CD14-positive monocyte (primary cell): Measurements from ENCODE around the gene FDXACB1. TPM values are rescaled to one million over a fixed set of nuclear protein-coding genes. Genes with fewer than 3 reads are reported as not detected.

Source experiments
- DNase-seq, 3 donors: peaks; one replicate each; pipeline ENCODE4 v3.0.0-alpha.2; 2011 to 2022
- H2AFZ ChIP-seq: 2 replicates; pipeline ENCODE4 v1.6.0; 2012; ENCODE audit warnings: mild to moderate bottlenecking, low read depth, low read length, inconsistent platforms; ENCODE audit not compliant: insufficient read depth, poor library complexity, severe bottlenecking
- H3K27ac ChIP-seq, 2 donors: 1 replicate in 1 of 2; 2 replicates in 1 of 2; pipeline ENCODE4 v1.5.1; 2012 to 2013; ENCODE audit warnings: low read length in 2 of 2, control low read depth in 1 of 2, inconsistent platforms in 1 of 2, low read depth in 1 of 2, mild to moderate bottlenecking in 1 of 2
- H3K27me3 ChIP-seq, 2 donors: one replicate each; pipeline versions ENCODE4 v1.6.0 to v1.6.1; 2011 to 2013; ENCODE audit warnings: low read length in 2 of 2; ENCODE audit not compliant: control insufficient read depth in 2 of 2, insufficient read depth in 2 of 2
- H3K36me3 ChIP-seq, 2 donors: replicated peaks in 1 of 2; 1 replicate in 1 of 2; 2 replicates in 1 of 2; pipeline versions ENCODE4 v1.5.1 to v1.6.1; 2012 to 2013; ENCODE audit warnings: low read length in 2 of 2, control low read depth in 1 of 2, inconsistent platforms in 1 of 2, mild to moderate bottlenecking in 1 of 2; ENCODE audit not compliant: insufficient read depth in 2 of 2, control insufficient read depth in 1 of 2
- H3K4me1 ChIP-seq, 2 donors: 1 replicate in 1 of 2; 2 replicates in 1 of 2; pipeline versions ENCODE4 v1.5.1 to v1.6.1; 2012 to 2013; ENCODE audit warnings: low read length in 2 of 2, control low read depth in 1 of 2, inconsistent platforms in 1 of 2, mild to moderate bottlenecking in 1 of 2, moderate library complexity in 1 of 2; ENCODE audit not compliant: insufficient read depth in 2 of 2, control insufficient read depth in 1 of 2
- H3K4me2 ChIP-seq: replicated peaks from 2 replicates; pipeline ENCODE3; 2012; ENCODE audit warnings: low read length, moderate library complexity, mild to moderate bottlenecking; ENCODE audit not compliant: poor library complexity, severe bottlenecking; ENCODE audit errors: extremely low read depth
- H3K4me3 ChIP-seq, 3 experiments: fragments of 200-600 bp in 1 of 3; sonication (generic) in 1 of 3; replicated peaks in 1 of 3; 1 replicate in 2 of 3; 2 replicates in 1 of 3; pipeline ENCODE4 v1.5.1; 2011 to 2013; ENCODE audit warnings: low read length in 3 of 3, mild to moderate bottlenecking in 3 of 3, control low read depth in 2 of 3, low read depth in 2 of 3, inconsistent platforms in 1 of 3, moderate library complexity in 1 of 3
- H3K79me2 ChIP-seq: 2 replicates; pipeline ENCODE4 v1.6.0; 2012; ENCODE audit warnings: mild to moderate bottlenecking, control low read depth, inconsistent platforms, low read length, moderate library complexity; ENCODE audit not compliant: insufficient read depth
- H3K9ac ChIP-seq: 2 replicates; pipeline ENCODE4 v1.6.0; 2017; ENCODE audit warnings: low read length, mild to moderate bottlenecking; ENCODE audit not compliant: insufficient read depth, poor library complexity, severe bottlenecking
- H3K9me3 ChIP-seq, 2 donors: replicated peaks in 1 of 2; 1 replicate in 1 of 2; 2 replicates in 1 of 2; pipeline versions ENCODE4 v1.5.1 to v1.6.1; 2012 to 2013; ENCODE audit warnings: low read length in 2 of 2, control low read depth in 1 of 2; ENCODE audit not compliant: control insufficient read depth in 1 of 2, insufficient read depth in 1 of 2
- H4K20me1 ChIP-seq: 2 replicates; pipeline ENCODE4 v1.6.0; 2012; ENCODE audit warnings: mild to moderate bottlenecking, low read length, control low read depth, moderate library complexity; ENCODE audit not compliant: insufficient read depth
- H3K27ac Mint-ChIP-seq, 7 donors: one replicate each; pipeline ENCODE4 v1.8.0; 2020; ENCODE audit warnings: mild to moderate bottlenecking in 7 of 7, mixed read lengths in 7 of 7, moderate library complexity in 6 of 7, inconsistent platforms in 2 of 7
- H3K27me3 Mint-ChIP-seq, 3 donors: one replicate each; pipeline ENCODE4 v1.8.0; 2021 to 2022; ENCODE audit warnings: low read depth in 3 of 3, mild to moderate bottlenecking in 3 of 3, mixed read lengths in 3 of 3, moderate library complexity in 3 of 3, inconsistent platforms in 1 of 3
- H3K36me3 Mint-ChIP-seq, 2 donors: one replicate each; pipeline ENCODE4 v1.8.0; 2020; ENCODE audit warnings: mixed read lengths in 2 of 2, inconsistent platforms in 1 of 2, mild to moderate bottlenecking in 1 of 2
- H3K4me1 Mint-ChIP-seq: one replicate; pipeline ENCODE4 v1.8.0; 2020; ENCODE audit warnings: mild to moderate bottlenecking, mixed read lengths
- H3K4me3 Mint-ChIP-seq, 2 donors: one replicate each; pipeline ENCODE4 v1.8.0; 2020; ENCODE audit warnings: mild to moderate bottlenecking in 2 of 2, mixed read lengths in 2 of 2, moderate library complexity in 1 of 2
- H3K9me3 Mint-ChIP-seq, 7 donors: one replicate each; pipeline ENCODE4 v1.8.0; 2020 to 2022; ENCODE audit warnings: mixed read lengths in 7 of 7, mild to moderate bottlenecking in 6 of 7, moderate library complexity in 6 of 7, inconsistent platforms in 2 of 7
- CTCF ChIP-seq: fragments of 200-600 bp; IDR thresholded peaks from one replicate; pipeline ENCODE4 v1.8.0; 2022; ENCODE audit warnings: antibody characterized with exemption, mild to moderate bottlenecking
- WGBS: methylation state at CpG from one replicate; pipeline ENCODE4 v1.1.5; 2013; ENCODE audit warnings: missing lambda C conversion rate; ENCODE audit not compliant: insufficient coverage; 5-methylcytosine and 5-hydroxymethylcytosine counted together
- intact Hi-C, 2 donors: fragments of 100-400 bp; cut with micrococcal nuclease; formaldehyde crosslinking; loops; one replicate each; pipeline versions ENCODE4 v1.15.0 to v1.15.1; 2023
- polyA plus RNA-seq, 3 donors: library from polyadenylated mRNA; depleted of rRNA in 1 of 3; unstranded in 2 of 3; stranded (reverse) in 1 of 3; fragments of 300-500 nt in 2 of 3; fragments of >200 nt in 1 of 3; fragmentation: Illumina TruSeq in 2 of 3; gene quantifications; 1 replicate in 2 of 3; 2 replicates in 1 of 3; pipeline ENCODE4 v1.2.3, GENCODE V29; 2012 to 2021

Gene FDXACB1
- polyA plus RNA-seq, 3 donors = 1.9 to 2.3 (median 2.0) TPM

- no peaks in the 10 kb centered on the region for H3K9me3 ChIP-seq
- H3K79me2 ChIP-seq = no peaks in the 10 kb centered on the region
- no peak overlapping the region for H3K4me3 ChIP-seq
- intact Hi-C loops = no loop called here
- H3K36me3 Mint-ChIP-seq = peaks cover 35 to 40% of the 10 kb centered on the region in 2 donors
- peaks cover 10 to 14% of the 10 kb centered on the region in 2 donors for H3K4me1 ChIP-seq
- TF ChIP-seq CTCF = peak; percentile 10
- H3K4me2 ChIP-seq = no peak overlapping the region
- no peak overlapping the region for H3K4me3 Mint-ChIP-seq
- H3K4me1 Mint-ChIP-seq = peaks cover 16% of the 10 kb centered on the region
- no peaks in the 10 kb centered on the region for H3K27me3 ChIP-seq
- peak overlapping the region in 1 of 7 donors; percentile 35 for H3K27ac Mint-ChIP-seq
- H4K20me1 ChIP-seq = no peaks in the 10 kb centered on the region
- no peaks in the 10 kb centered on the region for H3K9me3 Mint-ChIP-seq
- H3K27me3 Mint-ChIP-seq = no peaks in the 10 kb centered on the region
- no peak overlapping the region for H2AFZ ChIP-seq
- no peak overlapping the region for H3K9ac ChIP-seq
- H3K36me3 ChIP-seq = peaks cover 4 to 36% of the 10 kb centered on the region in 2 donors
- DNase-seq = peak in 1 of 3 donors; percentile 20
- no peak overlapping the region for H3K27ac ChIP-seq
Measured at GRCh38 chr11:111851636-111852035, 27.3 kb downstream of the FDXACB1 start.

GRCh38 chr11:111851067-111851466, 27.9 kb downstream of the FDXACB1 start:
- Histone ChIP-seq H3K4me3 (no peak overlapping the region), H3K27me3 (no peaks in the 10 kb centered on the region), H4K20me1 (no peaks in the 10 kb centered on the region), H3K9me3 (no peaks in the 10 kb centered on the region), H3K36me3 (peaks cover 4 to 36% of the 10 kb centered on the region in 2 donors), H3K27ac (no peak overlapping the region), H3K4me1 (peaks cover 16 to 19% of the 10 kb centered on the region in 2 donors), H2AFZ (no peak overlapping the region), H3K79me2 (no peaks in the 10 kb centered on the region), H3K9ac (no peak overlapping the region), H3K4me2 (no peak overlapping the region)
- no peak for DNase-seq
- Mint-ChIP-seq H3K4me1 (peaks cover 22% of the 10 kb centered on the region), H3K9me3 (no peaks in the 10 kb centered on the region), H3K36me3 (peaks cover 35 to 39% of the 10 kb centered on the region in 2 donors), H3K27me3 (no peaks in the 10 kb centered on the region), H3K4me3 (no peak overlapping the region), H3K27ac (peak overlapping the region in 1 of 7 donors; percentile 52)
- 100% methylated on average over 1 of the region's 8 CpGs for WGBS
- intact Hi-C loops = no loop called here
- TF ChIP-seq CTCF = no peak
